HG03045 (cell line): ENCODE results near the gene AFAP1.
"Not testable (repeated sequence)": the region's sequence is repeated elsewhere in the genome, so short reads cannot be mapped to it uniquely, and the experiment has no call there.

ENCODE experiments used
- ATAC-seq: cut with Tn5 transposase; IDR thresholded peaks from one replicate; pipeline ENCODE4 v1.9.1; 2021; ENCODE audit warnings: mild to moderate bottlenecking, moderate library complexity; ENCODE audit not compliant: unreplicated experiment

Gene AFAP1

GRCh38 chr4:7918187-7918586, 21.5 kb downstream of the AFAP1 start:
- not testable (repeated sequence) for ATAC-seq

- no peak for ATAC-seq
Observed at GRCh38 chr4:7917669-7918068, 22.0 kb downstream of the AFAP1 start.

GRCh38 chr4:7915875-7916242, 23.8 kb downstream of the AFAP1 start:
- no peak for ATAC-seq

GRCh38 chr4:7912826-7913225, 26.8 kb downstream of the AFAP1 start:
- no peak for ATAC-seq

GRCh38 chr4:7910952-7911578, 28.6 kb downstream of the AFAP1 start:
- ATAC-seq: no peak

- ATAC-seq: no peak
Observed at GRCh38 chr4:7910263-7910896, 29.3 kb downstream of the AFAP1 start.

- no peak for ATAC-seq
Observed at GRCh38 chr4:7909463-7910262, 30.0 kb downstream of the AFAP1 start.

GRCh38 chr4:7908668-7909067, 31.0 kb downstream of the AFAP1 start:
- ATAC-seq: no peak

- no peak for ATAC-seq
Observed at GRCh38 chr4:7907142-7907541, 32.5 kb downstream of the AFAP1 start.

GRCh38 chr4:7906171-7906701, 33.4 kb downstream of the AFAP1 start:
- ATAC-seq: no peak

GRCh38 chr4:7904952-7905915, 34.4 kb downstream of the AFAP1 start:
- no peak for ATAC-seq

- ATAC-seq: no peak
Observed at GRCh38 chr4:7903791-7904516, 35.7 kb downstream of the AFAP1 start.

GRCh38 chr4:7902826-7903225, 36.8 kb downstream of the AFAP1 start:
- ATAC-seq: no peak

GRCh38 chr4:7902101-7902553, 37.5 kb downstream of the AFAP1 start:
- ATAC-seq: no peak

GRCh38 chr4:7901311-7901885, 38.3 kb downstream of the AFAP1 start:
- ATAC-seq: no peak

- ATAC-seq: no peak
Observed at GRCh38 chr4:7900334-7900909, 39.2 kb downstream of the AFAP1 start.

- no peak for ATAC-seq
Observed at GRCh38 chr4:7899184-7899869, 40.3 kb downstream of the AFAP1 start.

- no peak for ATAC-seq
Observed at GRCh38 chr4:7898385-7898784, 41.3 kb downstream of the AFAP1 start.

- ATAC-seq: no peak
Observed at GRCh38 chr4:7897811-7898210, 41.9 kb downstream of the AFAP1 start.
